Activated CD8-positive, alpha-beta memory T cell treated with anti-CD3 and anti-CD28 coated beads, Interleukin-2, amount 50 U/mL, for 4 hours (primary cell): Measurements from ENCODE around the gene MAPRE2.

ENCODE experiments used
- DNase-seq: peaks from one replicate; pipeline ENCODE4 v3.0.0-alpha.2; 2020

The MAPRE2 gene

DNA sequence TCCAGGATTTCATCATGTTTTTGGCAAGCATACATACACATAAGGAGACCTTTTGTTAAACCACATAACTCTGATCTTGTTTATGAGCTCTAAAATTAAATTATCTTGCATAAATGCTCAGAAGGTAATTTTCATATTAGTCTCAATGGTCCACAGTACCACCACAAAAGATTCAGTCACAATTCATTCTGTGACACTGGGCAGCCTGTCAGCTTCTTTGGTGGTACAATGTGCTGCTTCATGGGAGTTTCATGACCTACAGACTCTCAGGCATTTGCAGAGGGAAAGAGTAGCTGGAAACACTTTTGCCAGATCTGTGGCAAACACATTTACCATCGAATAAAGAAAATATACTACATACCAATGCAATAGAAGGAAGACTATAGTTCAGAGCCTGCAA lies 148.3 kb downstream of the MAPRE2 start:
- no peak for DNase-seq

DNA sequence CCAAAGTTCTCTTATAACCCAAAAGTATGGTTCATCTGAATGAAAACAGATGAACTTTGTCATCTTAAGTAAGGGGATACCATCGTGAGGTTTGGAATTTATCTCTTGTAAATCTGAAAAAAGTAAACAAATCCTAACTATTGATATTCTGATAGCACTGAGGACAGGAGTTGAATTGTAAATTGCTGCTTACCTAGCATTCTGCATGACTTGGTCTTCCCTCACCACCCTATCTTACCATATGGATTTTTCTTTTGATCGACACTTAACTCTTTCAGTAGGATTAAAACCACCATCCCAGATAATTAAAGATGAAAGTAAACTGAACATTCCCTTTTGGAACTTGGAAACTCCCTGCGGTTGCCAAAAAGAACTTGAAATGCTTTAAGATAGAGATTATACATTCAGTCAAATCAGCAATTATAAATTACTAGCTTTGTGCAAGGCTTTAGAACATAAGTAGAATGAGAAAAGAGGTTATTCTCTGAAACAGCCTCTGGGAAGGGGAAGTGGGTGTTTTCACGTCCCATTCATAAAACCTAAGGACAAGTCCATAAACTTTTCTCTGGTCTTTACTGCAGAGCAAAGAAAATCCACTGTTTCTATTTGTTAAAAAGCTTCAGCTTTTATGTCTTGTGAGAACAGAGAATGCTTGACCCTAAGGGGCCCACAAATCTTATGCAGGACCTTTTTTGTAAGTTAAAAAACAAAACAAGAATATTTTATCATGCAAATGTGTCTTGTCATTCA lies 149.9 kb downstream of the MAPRE2 start:
- no peak for DNase-seq

- no peak for DNase-seq
These were observed 150.4 kb downstream of the MAPRE2 start for GRCh38 chr18:35191698-35192025.

GRCh38 chr18:35192415-35192814 lies 151.2 kb downstream of the MAPRE2 start:
- DNase-seq, result no peak
